ENCODE results near the gene DCUN1D4.

DNA sequence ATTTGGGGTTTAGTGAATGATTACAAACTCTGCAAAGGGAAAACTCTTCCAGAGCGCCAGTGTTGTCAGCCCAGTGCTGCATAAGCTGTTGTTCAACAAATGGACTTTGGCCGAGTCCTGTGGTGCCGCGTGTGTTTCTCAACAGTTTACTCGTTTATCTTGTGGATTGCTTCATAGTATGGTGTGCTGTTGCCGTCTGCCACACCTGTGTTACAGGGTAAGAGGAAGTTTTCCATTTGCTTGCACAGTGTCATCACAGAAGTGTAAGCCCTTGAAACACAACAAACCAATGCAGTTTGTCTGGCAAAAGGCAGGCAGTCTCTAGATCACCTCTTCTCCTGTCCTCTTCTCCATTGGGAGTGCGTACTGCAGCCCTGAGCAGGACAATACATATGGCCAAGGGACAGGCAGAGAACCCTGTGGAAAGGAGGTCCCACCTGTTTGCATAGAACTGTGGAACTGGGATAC lies 66.3 kb downstream of the DCUN1D4 start:
- no peak for TF ChIP-seq POLR2A (IDR thresholded peaks at IDR 0.05)
- TF ChIP-seq, protein P1, sequence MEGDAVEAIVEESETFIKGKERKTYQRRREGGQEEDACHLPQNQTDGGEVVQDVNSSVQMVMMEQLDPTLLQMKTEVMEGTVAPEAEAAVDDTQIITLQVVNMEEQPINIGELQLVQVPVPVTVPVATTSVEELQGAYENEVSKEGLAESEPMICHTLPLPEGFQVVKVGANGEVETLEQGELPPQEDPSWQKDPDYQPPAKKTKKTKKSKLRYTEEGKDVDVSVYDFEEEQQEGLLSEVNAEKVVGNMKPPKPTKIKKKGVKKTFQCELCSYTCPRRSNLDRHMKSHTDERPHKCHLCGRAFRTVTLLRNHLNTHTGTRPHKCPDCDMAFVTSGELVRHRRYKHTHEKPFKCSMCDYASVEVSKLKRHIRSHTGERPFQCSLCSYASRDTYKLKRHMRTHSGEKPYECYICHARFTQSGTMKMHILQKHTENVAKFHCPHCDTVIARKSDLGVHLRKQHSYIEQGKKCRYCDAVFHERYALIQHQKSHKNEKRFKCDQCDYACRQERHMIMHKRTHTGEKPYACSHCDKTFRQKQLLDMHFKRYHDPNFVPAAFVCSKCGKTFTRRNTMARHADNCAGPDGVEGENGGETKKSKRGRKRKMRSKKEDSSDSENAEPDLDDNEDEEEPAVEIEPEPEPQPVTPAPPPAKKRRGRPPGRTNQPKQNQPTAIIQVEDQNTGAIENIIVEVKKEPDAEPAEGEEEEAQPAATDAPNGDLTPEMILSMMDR (IDR thresholded peaks at IDR 0.05) = no peak
